Activated effector memory CD4-positive, alpha-beta T cell treated with anti-CD3 and anti-CD28 coated beads, Interleukin-2, amount 50 U/mL, for 16 hours (primary cell): ENCODE measurements around the gene TSEN2.
"Not testable (repeated sequence)": the region's sequence is repeated elsewhere in the genome, so short reads cannot be mapped to it uniquely, and the experiment has no call there.

Experiments
- DNase-seq: peaks from one replicate; pipeline ENCODE4 v3.0.0-alpha.2; 2020

Gene TSEN2

GRCh38 chr3:12507591-12508281 is 23.5 kb downstream of the TSEN2 start:
- no peak for DNase-seq

- DNase-seq, result no peak
Measured at GRCh38 chr3:12508291-12508700, 24.0 kb downstream of the TSEN2 start.

GRCh38 chr3:12509466-12509865 is 25.2 kb downstream of the TSEN2 start:
- no peak for DNase-seq

- DNase-seq, result no peak
Measured at GRCh38 chr3:12512534-12513118, 28.3 kb downstream of the TSEN2 start.

- no peak for DNase-seq
Measured at GRCh38 chr3:12513694-12514446, 29.6 kb downstream of the TSEN2 start.

GRCh38 chr3:12515631-12516030 is 31.4 kb downstream of the TSEN2 start:
- DNase-seq, result no peak

GRCh38 chr3:12516873-12517272 is 32.6 kb downstream of the TSEN2 start:
- DNase-seq, result no peak

GRCh38 chr3:12518261-12519028 is 34.2 kb downstream of the TSEN2 start:
- DNase-seq, result no peak

- no peak for DNase-seq
Measured at GRCh38 chr3:12521010-12521409, 36.7 kb downstream of the TSEN2 start.

- no peak for DNase-seq
Measured at GRCh38 chr3:12522721-12523120, 38.4 kb downstream of the TSEN2 start.

- DNase-seq, result no peak
Measured at GRCh38 chr3:12527757-12528143, 43.5 kb downstream of the TSEN2 start.

GRCh38 chr3:12532182-12532581 is 47.9 kb downstream of the TSEN2 start:
- DNase-seq, result no peak

- no peak for DNase-seq
Measured at GRCh38 chr3:12536423-12536822, 52.1 kb downstream of the TSEN2 start.

- DNase-seq, result no peak
Measured at GRCh38 chr3:12541625-12542024, 57.3 kb downstream of the TSEN2 start.

GRCh38 chr3:12543497-12543896 is 59.2 kb downstream of the TSEN2 start:
- DNase-seq, result not testable (repeated sequence)

GRCh38 chr3:12544652-12545472 is 60.6 kb downstream of the TSEN2 start:
- DNase-seq, result no peak

- no peak for DNase-seq
Measured at GRCh38 chr3:12545473-12545791, 61.2 kb downstream of the TSEN2 start, which contains the start of gene MKRN2OS. Gene MKRN2OS (minus strand): TSS chr3:12545499. CDS start chr3:12545464, 35 bp downstream.

- no peak for DNase-seq
Measured at GRCh38 chr3:12549971-12550760, 65.9 kb downstream of the TSEN2 start.

- DNase-seq, result no peak
Measured at GRCh38 chr3:12553921-12554391, 69.7 kb downstream of the TSEN2 start.

GRCh38 chr3:12556314-12556689 is 72.0 kb downstream of the TSEN2 start:
- DNase-seq, result no peak

- peak; percentile 95 for DNase-seq
Measured at GRCh38 chr3:12556690-12557472, 72.6 kb downstream of the TSEN2 start, which contains the start of gene MKRN2. Gene MKRN2 (plus strand): TSS chr3:12557087. CDS start chr3:12557151, 64 bp downstream.
